ENCODE data around the gene DCAF7.

The DCAF7 gene

DNA sequence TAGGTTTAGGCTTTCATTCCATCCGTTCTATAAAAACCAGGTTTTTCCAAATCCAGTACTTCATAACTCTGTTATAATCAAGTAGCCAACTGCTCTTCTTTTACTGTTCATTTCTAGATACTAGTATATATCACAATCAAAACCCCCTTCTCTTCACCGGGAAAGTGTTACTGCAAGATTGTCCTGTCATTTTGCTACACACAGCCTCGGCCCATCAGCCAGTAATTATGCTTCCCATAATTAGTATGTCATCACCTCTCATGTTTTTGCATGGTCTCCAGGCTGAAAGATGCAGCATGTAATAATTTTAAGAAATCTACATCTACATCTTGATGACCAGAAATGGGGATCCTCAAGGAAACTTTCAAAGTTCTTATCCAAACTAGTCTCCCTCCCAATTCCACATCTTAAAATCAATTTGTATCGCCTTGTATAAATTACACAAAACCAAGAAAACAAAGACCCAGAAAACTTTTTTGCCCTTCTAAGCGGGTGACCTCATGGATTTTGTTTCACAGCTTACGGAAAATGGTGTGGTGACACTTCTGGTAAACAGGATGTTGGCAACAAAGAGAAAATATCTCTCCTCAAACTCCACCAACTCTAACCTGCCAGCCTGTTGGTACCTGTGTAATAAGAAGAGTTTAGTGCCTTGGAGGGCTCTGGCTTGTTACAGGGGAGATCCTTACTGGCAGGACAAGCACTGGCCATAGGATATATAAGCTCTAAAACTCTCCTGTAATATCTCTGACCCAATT lies 59.7 kb downstream of the DCAF7 start:
- H3K4me3 ChIP-seq (ENCODE audit: low read depth, low read length), result no peak overlapping the region
- no peaks in the 10 kb centered on the region for H3K27me3 ChIP-seq (ENCODE audit: insufficient read depth, low read length)
- DNase-seq, result no peak
- H2AK5ac ChIP-seq (ENCODE audit: low read length), result no peak overlapping the region
- no peak overlapping the region for H2BK120ac ChIP-seq (ENCODE audit: insufficient read depth, low read length, poor library complexity)
- H3K4me2 ChIP-seq (ENCODE audit: low read length), result no peak overlapping the region
- no peak overlapping the region for H2BK12ac ChIP-seq (ENCODE audit: low read length)
- H3K79me1 ChIP-seq (ENCODE audit: low read length), result no peaks in the 10 kb centered on the region
- H3K23ac ChIP-seq (ENCODE audit: low read length), result no peak overlapping the region
- H3K9ac ChIP-seq (ENCODE audit: low read length), result no peak overlapping the region
- peaks cover 1% of the 10 kb centered on the region for H3K9me3 ChIP-seq (ENCODE audit: insufficient read depth, low read depth, low read length)
- no peak overlapping the region for H3K14ac ChIP-seq (ENCODE audit: low read length)
- H3K4ac ChIP-seq (ENCODE audit: low read depth, low read length), result no peak overlapping the region
- H3K79me2 ChIP-seq (ENCODE audit: control insufficient read depth, insufficient read depth, low read length, poor library complexity), result no peaks in the 10 kb centered on the region
- no peak overlapping the region for H4K12ac ChIP-seq (ENCODE audit: low read depth, low read length)
- H3K4me1 ChIP-seq (ENCODE audit: control insufficient read depth in 1 of 2, insufficient read depth in 2 of 2, low read length in 2 of 2), result no peaks in the 10 kb centered on the region
- no peak overlapping the region for H3K27ac ChIP-seq (ENCODE audit: low read depth, low read length)
- H2AFZ ChIP-seq (ENCODE audit: insufficient read depth, low read length, poor library complexity), result no peak overlapping the region
- no peak overlapping the region for H2BK5ac ChIP-seq (ENCODE audit: low read depth, low read length, poor library complexity)
- no peak overlapping the region for H3K18ac ChIP-seq (ENCODE audit: low read length)
- no peak overlapping the region for H4K8ac ChIP-seq (ENCODE audit: low read depth, low read length)
- WGBS (ENCODE audit: extremely low coverage, insufficient coverage, insufficient read length), result no CpG with 5 or more reads among the region's 6 CpGs
- H4K91ac ChIP-seq (ENCODE audit: low read depth, low read length), result no peak overlapping the region
- peaks cover 19 to 39% of the 10 kb centered on the region in 2 experiments for H3K36me3 ChIP-seq (ENCODE audit: control insufficient read depth in 1 of 2, insufficient read depth in 2 of 2, low read length in 2 of 2)

DNA sequence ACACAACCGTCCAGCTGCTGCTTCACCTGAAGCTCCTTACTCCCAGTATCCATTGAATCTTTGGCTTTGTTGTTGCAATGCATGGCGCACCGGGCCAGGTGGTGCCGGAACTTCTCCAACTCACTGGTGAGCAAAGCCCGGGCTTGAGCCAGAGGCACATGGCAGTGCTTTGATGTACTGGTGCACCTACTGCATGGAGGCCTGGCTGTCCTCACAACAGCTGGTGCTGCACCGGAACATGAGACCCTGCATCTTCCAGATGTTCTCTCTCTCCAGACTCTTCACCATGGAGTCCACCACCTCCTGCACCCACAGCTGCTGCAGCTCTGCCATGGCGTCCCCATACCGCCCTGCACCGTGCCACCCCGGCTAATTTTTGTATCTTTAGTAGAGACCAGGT lies 60.6 kb downstream of the DCAF7 start:
- peaks cover 1% of the 10 kb centered on the region for H3K9me3 ChIP-seq (ENCODE audit: insufficient read depth, low read depth, low read length)
- H3K27me3 ChIP-seq (ENCODE audit: insufficient read depth, low read length), result no peaks in the 10 kb centered on the region
- no CpG with 5 or more reads among the region's 10 CpGs for WGBS (ENCODE audit: extremely low coverage, insufficient coverage, insufficient read length)
- H3K23ac ChIP-seq (ENCODE audit: low read length), result no peak overlapping the region
- H3K4me3 ChIP-seq (ENCODE audit: low read depth, low read length), result no peak overlapping the region
- H2BK12ac ChIP-seq (ENCODE audit: low read length), result no peak overlapping the region
- no peak overlapping the region for H3K9ac ChIP-seq (ENCODE audit: low read length)
- H4K12ac ChIP-seq (ENCODE audit: low read depth, low read length), result peak overlapping the region; percentile 26
- DNase-seq, result no peak
- peaks cover 18 to 31% of the 10 kb centered on the region in 2 experiments for H3K36me3 ChIP-seq (ENCODE audit: control insufficient read depth in 1 of 2, insufficient read depth in 2 of 2, low read length in 2 of 2)
- no peak overlapping the region for H4K8ac ChIP-seq (ENCODE audit: low read depth, low read length)
- H2BK120ac ChIP-seq (ENCODE audit: insufficient read depth, low read length, poor library complexity), result no peak overlapping the region
- no peaks in the 10 kb centered on the region for H3K4me1 ChIP-seq (ENCODE audit: control insufficient read depth in 1 of 2, insufficient read depth in 2 of 2, low read length in 2 of 2)
- no peak overlapping the region for H2AFZ ChIP-seq (ENCODE audit: insufficient read depth, low read length, poor library complexity)
- H3K14ac ChIP-seq (ENCODE audit: low read length), result no peak overlapping the region
- H2BK5ac ChIP-seq (ENCODE audit: low read depth, low read length, poor library complexity), result no peak overlapping the region
- H3K79me2 ChIP-seq (ENCODE audit: control insufficient read depth, insufficient read depth, low read length, poor library complexity), result no peaks in the 10 kb centered on the region
- no peak overlapping the region for H2AK5ac ChIP-seq (ENCODE audit: low read length)
- H3K4me2 ChIP-seq (ENCODE audit: low read length), result no peak overlapping the region
- no peaks in the 10 kb centered on the region for H3K79me1 ChIP-seq (ENCODE audit: low read length)
- H4K91ac ChIP-seq (ENCODE audit: low read depth, low read length), result no peak overlapping the region
- H3K27ac ChIP-seq (ENCODE audit: low read depth, low read length), result no peak overlapping the region
- no peak overlapping the region for H3K4ac ChIP-seq (ENCODE audit: low read depth, low read length)
- no peak overlapping the region for H3K18ac ChIP-seq (ENCODE audit: low read length)

DNA sequence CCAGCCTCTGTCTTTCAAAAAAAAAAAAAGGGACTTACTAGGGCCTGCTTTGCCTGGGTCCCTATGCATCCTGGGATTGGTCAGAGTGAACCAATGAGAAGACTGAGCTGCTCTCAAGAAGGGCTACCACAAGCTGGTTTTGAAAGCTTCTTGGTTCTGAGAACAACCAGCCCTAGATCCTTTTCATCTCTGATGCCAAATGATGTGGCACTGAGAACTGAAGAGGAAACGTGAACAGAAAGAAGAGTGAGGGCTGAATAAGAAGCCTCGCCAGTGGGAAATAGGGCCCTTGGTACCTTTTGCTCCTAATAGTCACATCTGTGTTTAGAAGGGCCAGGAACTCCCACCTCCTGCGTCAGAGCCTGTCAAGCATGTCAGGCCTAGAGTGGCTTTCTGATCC lies 61.1 kb downstream of the DCAF7 start:
- no peak overlapping the region for H3K4me2 ChIP-seq (ENCODE audit: low read length)
- no peak overlapping the region for H2AFZ ChIP-seq (ENCODE audit: insufficient read depth, low read length, poor library complexity)
- no peak for DNase-seq
- H3K9me3 ChIP-seq (ENCODE audit: insufficient read depth, low read depth, low read length), result peaks cover 1% of the 10 kb centered on the region
- H4K8ac ChIP-seq (ENCODE audit: low read depth, low read length), result no peak overlapping the region
- no peak overlapping the region for H3K4me3 ChIP-seq (ENCODE audit: low read depth, low read length)
- H3K14ac ChIP-seq (ENCODE audit: low read length), result no peak overlapping the region
- H2AK5ac ChIP-seq (ENCODE audit: low read length), result no peak overlapping the region
- H3K27ac ChIP-seq (ENCODE audit: low read depth, low read length), result no peak overlapping the region
- H3K79me2 ChIP-seq (ENCODE audit: control insufficient read depth, insufficient read depth, low read length, poor library complexity), result no peaks in the 10 kb centered on the region
- H4K12ac ChIP-seq (ENCODE audit: low read depth, low read length), result peak overlapping the region; percentile 26
- no peaks in the 10 kb centered on the region for H3K4me1 ChIP-seq (ENCODE audit: control insufficient read depth in 1 of 2, insufficient read depth in 2 of 2, low read length in 2 of 2)
- peaks cover 18 to 26% of the 10 kb centered on the region in 2 experiments for H3K36me3 ChIP-seq (ENCODE audit: control insufficient read depth in 1 of 2, insufficient read depth in 2 of 2, low read length in 2 of 2)
- H3K4ac ChIP-seq (ENCODE audit: low read depth, low read length), result no peak overlapping the region
- WGBS (ENCODE audit: extremely low coverage, insufficient coverage, insufficient read length), result no CpG with 5 or more reads among the region's 3 CpGs
- H2BK5ac ChIP-seq (ENCODE audit: low read depth, low read length, poor library complexity), result no peak overlapping the region
- H3K79me1 ChIP-seq (ENCODE audit: low read length), result no peaks in the 10 kb centered on the region
- H2BK12ac ChIP-seq (ENCODE audit: low read length), result no peak overlapping the region
- no peak overlapping the region for H3K18ac ChIP-seq (ENCODE audit: low read length)
- no peak overlapping the region for H3K23ac ChIP-seq (ENCODE audit: low read length)
- no peak overlapping the region for H4K91ac ChIP-seq (ENCODE audit: low read depth, low read length)
- no peak overlapping the region for H2BK120ac ChIP-seq (ENCODE audit: insufficient read depth, low read length, poor library complexity)
- H3K27me3 ChIP-seq (ENCODE audit: insufficient read depth, low read length), result no peaks in the 10 kb centered on the region
- no peak overlapping the region for H3K9ac ChIP-seq (ENCODE audit: low read length)

DNA sequence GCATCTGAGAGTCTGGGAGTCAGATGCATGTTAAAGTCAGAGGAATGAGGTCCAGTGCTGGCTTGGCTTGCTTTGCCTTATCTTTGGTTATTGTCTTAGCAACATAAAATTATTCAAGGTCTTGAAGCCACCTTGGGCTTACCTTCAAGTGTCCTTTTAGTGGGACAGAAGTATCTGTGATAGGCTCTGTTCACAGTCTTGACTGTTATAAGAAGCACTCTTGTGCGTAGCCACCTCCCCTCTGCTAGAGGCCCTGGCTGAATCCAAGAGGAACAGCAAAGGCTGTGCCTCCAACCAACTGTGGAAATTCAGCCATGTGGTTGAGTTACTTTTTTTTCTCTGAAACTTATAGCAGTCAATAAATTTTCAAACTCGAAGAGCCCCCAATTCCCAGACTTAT lies 63.4 kb downstream of the DCAF7 start:
- Histone ChIP-seq H2BK5ac (ENCODE audit: low read depth, low read length, poor library complexity) (no peak overlapping the region), H4K91ac (ENCODE audit: low read depth, low read length) (no peak overlapping the region), H4K8ac (ENCODE audit: low read depth, low read length) (no peak overlapping the region), H4K12ac (ENCODE audit: low read depth, low read length) (no peak overlapping the region), H3K79me1 (ENCODE audit: low read length) (no peaks in the 10 kb centered on the region), H3K23ac (ENCODE audit: low read length) (no peak overlapping the region), H3K4ac (ENCODE audit: low read depth, low read length) (no peak overlapping the region), H3K4me3 (ENCODE audit: low read depth, low read length) (no peak overlapping the region), H3K18ac (ENCODE audit: low read length) (no peak overlapping the region), H3K14ac (ENCODE audit: low read length) (no peak overlapping the region), H3K9me3 (ENCODE audit: insufficient read depth, low read depth, low read length) (peaks cover 1% of the 10 kb centered on the region), H3K4me2 (ENCODE audit: low read length) (no peak overlapping the region), H3K27ac (ENCODE audit: low read depth, low read length) (no peak overlapping the region), H3K4me1 (ENCODE audit: control insufficient read depth in 1 of 2, insufficient read depth in 2 of 2, low read length in 2 of 2) (no peaks in the 10 kb centered on the region), H2AFZ (ENCODE audit: insufficient read depth, low read length, poor library complexity) (no peak overlapping the region), H2BK12ac (ENCODE audit: low read length) (no peak overlapping the region), H3K27me3 (ENCODE audit: insufficient read depth, low read length) (no peaks in the 10 kb centered on the region), H2BK120ac (ENCODE audit: insufficient read depth, low read length, poor library complexity) (no peak overlapping the region), H3K9ac (ENCODE audit: low read length) (no peak overlapping the region), H3K36me3 (ENCODE audit: control insufficient read depth in 1 of 2, insufficient read depth in 2 of 2, low read length in 2 of 2) (peaks cover 5 to 6% of the 10 kb centered on the region in 2 experiments), H3K79me2 (ENCODE audit: control insufficient read depth, insufficient read depth, low read length, poor library complexity) (no peaks in the 10 kb centered on the region), H2AK5ac (ENCODE audit: low read length) (no peak overlapping the region)
- no peak for DNase-seq
- WGBS (ENCODE audit: extremely low coverage, insufficient coverage, insufficient read length), result no CpG with 5 or more reads among the region's 2 CpGs
